ENCODE data around the gene TLCD1.
A peak's percentile ranks its signal among the peaks of the same experiment; 100 is the strongest.

The TLCD1 gene

GRCh38 chr17:28684963-28685362, 41.1 kb downstream of the TLCD1 start:
- no peak for DNase-seq

DNA sequence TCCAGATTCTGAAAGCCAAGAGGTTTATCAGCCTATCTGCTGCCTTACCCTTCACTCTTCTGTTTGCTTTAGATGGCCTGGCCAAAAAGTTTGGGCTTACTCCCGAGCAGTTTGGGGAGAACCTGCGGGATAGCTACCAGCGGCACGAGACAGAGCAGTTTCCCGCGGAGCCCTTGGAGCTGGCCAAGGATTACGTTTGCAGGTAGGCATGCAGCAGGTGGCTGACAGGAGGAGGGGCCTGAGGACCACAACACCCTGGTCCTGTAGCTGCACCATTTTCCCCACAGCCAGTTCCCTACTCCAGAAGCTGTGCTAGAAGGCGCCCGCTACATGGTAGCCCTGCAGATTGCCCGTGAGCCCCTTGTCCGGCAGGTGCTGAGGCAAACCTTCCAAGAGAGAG, 43.4 kb downstream of the TLCD1 start:
- no peak for DNase-seq

DNA sequence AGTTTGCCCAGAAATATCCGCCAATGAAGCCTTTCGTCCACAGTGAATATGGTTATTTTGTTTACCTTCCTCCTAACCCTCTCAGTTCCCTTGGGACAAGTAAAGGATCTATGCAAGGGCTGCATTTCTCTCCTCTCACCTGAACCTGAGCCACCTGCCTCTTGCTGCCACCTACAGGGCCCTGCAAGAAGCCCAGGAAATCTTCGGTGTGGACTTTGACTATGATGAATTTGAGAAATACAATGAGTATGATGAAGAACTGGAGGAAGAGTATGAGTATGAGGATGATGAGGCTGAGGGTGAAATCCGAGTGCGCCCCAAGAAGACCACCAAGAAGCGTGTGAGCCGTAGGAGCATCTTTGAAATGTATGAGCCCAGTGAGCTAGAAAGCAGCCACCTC, 50.1 kb downstream of the TLCD1 start:
- DNase-seq: peak in 1 of 2 donors; percentile 20

DNA sequence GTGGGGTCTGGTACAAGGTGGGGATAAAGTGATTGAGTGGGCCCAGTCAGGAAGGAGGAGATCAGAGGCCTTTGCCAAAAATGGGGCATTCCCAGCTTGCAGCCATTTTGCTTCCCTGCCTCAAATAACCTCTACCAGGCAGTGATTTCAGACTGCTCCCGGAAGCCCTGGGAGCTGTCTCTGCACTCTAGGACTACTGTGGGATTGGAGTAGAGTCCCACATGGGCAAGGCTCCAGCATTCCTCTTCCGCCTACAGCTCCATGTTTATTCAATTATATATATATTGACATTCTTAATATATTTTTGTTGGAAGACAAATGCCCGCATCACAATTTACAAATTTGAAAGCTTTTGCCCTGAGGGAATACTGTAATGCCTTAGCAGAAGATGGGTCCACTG, 50.5 kb downstream of the TLCD1 start:
- DNase-seq: no peak
